ENCODE data around the gene PTPRN2.

GRCh38 chr7:158401295-158401694 is 186.3 kb downstream of the PTPRN2 start:
- TF ChIP-seq CTCF (conservative IDR thresholded peaks at IDR 0.05) (no peak), EZH2 (IDR thresholded peaks at IDR 0.05; ENCODE audit: low read depth) (no peak)

All from PC-9 (cell line).